GM12891 (cell line): ENCODE measurements around the gene JAG1.

Experiments used
- DNase-seq: peaks from one replicate; pipeline ENCODE4 v3.0.0; 2011; ENCODE audit warnings: low spot score; ENCODE audit not compliant: insufficient read length
- FAIRE-seq: peaks from 2 replicates; lab custom pipeline; 2011; peaks lifted over from hg19 to GRCh38; lab: Jason Lieb, UNC
- PAX5 ChIP-seq: IDR thresholded peaks from 2 replicates; pipeline ENCODE4 v1.6.1; 2011; ENCODE audit warnings: low read length, moderate library complexity, mild to moderate bottlenecking; ENCODE audit not compliant: insufficient read depth, severe bottlenecking
- POLR2A ChIP-seq: IDR thresholded peaks from 2 replicates; pipeline ENCODE4 v1.6.1; 2011; ENCODE audit warnings: low read depth, low read length, control low read depth
- POLR2AphosphoS5 ChIP-seq: IDR thresholded peaks from 2 replicates; pipeline ENCODE4 v1.6.1; 2011; ENCODE audit warnings: low read depth, low read length, control low read depth
- POU2F2 ChIP-seq: IDR thresholded peaks from 2 replicates; pipeline ENCODE4 v1.6.1; 2011; ENCODE audit warnings: low read depth, mild to moderate bottlenecking, control low read depth, low read length, moderate library complexity
- SPI1 ChIP-seq: IDR thresholded peaks from 2 replicates; pipeline ENCODE4 v1.6.1; 2011; ENCODE audit warnings: low read depth, low read length, control low read depth
- TAF1 ChIP-seq: IDR thresholded peaks from 2 replicates; pipeline ENCODE4 v1.6.1; 2011; ENCODE audit warnings: low read depth, low read length, control low read depth

JAG1 gene

GRCh38 chr20:10639737-10640556, 33.9 kb downstream of the JAG1 start:
- no peak for TF ChIP-seq SPI1
- TF ChIP-seq TAF1 = no peak
- TF ChIP-seq POU2F2 = no peak
- FAIRE-seq = no peak
- DNase-seq = no peak

GRCh38 chr20:10639077-10639736, 34.6 kb downstream of the JAG1 start:
- FAIRE-seq (no peak), DNase-seq (no peak)
- TF ChIP-seq POLR2A (no peak), SPI1 (no peak), TAF1 (no peak), POU2F2 (no peak), PAX5 (no peak), POLR2AphosphoS5 (no peak)

GRCh38 chr20:10637563-10637962, 36.2 kb downstream of the JAG1 start:
- FAIRE-seq (no peak), DNase-seq (no peak)
- TF ChIP-seq PAX5 = no peak
- no peak for TF ChIP-seq SPI1
- TF ChIP-seq POLR2AphosphoS5 = no peak
- TF ChIP-seq TAF1 = no peak
- TF ChIP-seq POU2F2 = no peak
- TF ChIP-seq POLR2A = no peak

DNA sequence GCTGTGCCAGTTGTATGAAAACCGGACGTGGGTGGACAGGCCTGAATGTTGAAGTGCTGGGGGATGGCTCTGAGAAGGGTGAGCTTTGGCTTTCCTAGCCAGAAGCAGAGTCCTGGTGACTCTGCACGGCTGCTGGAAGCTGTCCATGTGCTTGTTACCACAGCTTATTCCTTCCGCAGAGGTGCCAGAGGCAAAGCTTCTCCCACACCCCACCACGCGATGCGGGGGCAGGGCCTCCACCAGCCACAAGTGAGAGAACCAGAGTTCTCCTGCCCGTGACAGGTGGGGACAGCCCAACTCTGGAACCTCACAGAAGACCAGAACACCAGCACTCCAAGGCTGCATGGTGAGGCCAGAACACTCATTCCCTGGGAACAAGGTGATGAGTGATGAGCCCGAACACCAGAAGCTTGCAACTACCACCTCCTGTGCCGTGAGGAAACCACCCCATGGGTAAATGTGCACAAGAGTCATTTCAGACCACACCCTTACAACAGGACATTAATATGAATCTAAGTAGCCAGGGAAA, 36.7 kb downstream of the JAG1 start:
- DNase-seq (no peak), FAIRE-seq (no peak)
- TF ChIP-seq POLR2AphosphoS5 = no peak
- no peak for TF ChIP-seq TAF1
- TF ChIP-seq SPI1 = no peak
- TF ChIP-seq POU2F2 = no peak
- no peak for TF ChIP-seq PAX5
- no peak for TF ChIP-seq POLR2A

- no peak for TF ChIP-seq POLR2AphosphoS5
- no peak for TF ChIP-seq SPI1
- no peak for FAIRE-seq
- no peak for DNase-seq
Measured at GRCh38 chr20:10636326-10636818, 37.4 kb downstream of the JAG1 start.

DNA sequence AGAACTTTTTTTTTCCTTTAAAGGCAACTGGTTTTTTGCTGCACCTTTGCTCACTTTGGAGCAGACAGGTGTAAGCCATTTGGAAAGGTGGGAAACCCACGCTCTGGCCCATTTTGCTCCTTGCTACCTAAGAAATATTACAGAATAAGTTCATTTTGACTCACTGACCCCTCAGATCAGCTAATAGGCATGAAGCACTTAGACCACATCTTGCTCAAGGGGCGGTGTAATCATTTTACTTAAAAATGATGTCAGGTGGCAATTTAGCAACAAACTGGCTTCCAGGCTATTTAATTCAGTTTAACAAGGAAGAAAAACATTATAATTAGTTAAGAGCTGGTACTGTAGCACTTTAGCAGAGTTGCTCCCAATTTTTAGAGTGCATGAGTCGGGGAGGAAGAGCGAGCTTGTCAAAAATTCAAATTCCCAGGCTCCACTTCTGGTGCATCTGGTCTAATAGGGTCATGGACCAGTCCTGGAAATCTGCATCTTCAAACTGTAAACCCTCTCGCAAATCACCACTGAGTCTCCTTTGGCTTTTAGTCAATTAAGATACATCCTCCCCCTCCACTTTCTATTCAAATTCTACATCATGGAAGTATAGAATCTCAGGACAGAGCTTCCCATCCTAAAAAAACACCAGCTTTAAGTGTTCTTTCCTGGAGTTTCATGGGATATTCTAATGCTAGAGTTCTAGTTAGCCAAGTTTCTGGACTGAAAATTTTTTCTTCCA, 38.2 kb downstream of the JAG1 start:
- TF ChIP-seq PAX5 (no peak), SPI1 (no peak), POLR2A (no peak)
- FAIRE-seq = no peak
- no peak for DNase-seq

- TF ChIP-seq POU2F2 = no peak
- TF ChIP-seq PAX5 = no peak
- TF ChIP-seq TAF1 = no peak
- TF ChIP-seq POLR2AphosphoS5 = no peak
- no peak for TF ChIP-seq SPI1
- no peak for TF ChIP-seq POLR2A
- DNase-seq = no peak
- FAIRE-seq = no peak
Measured at GRCh38 chr20:10634683-10635411, 39.0 kb downstream of the JAG1 start.

- DNase-seq (no peak), FAIRE-seq (no peak)
- TF ChIP-seq TAF1 (no peak), POU2F2 (no peak), POLR2A (no peak), PAX5 (no peak), POLR2AphosphoS5 (no peak), SPI1 (no peak)
Measured at GRCh38 chr20:10634211-10634610, 39.6 kb downstream of the JAG1 start.

DNA sequence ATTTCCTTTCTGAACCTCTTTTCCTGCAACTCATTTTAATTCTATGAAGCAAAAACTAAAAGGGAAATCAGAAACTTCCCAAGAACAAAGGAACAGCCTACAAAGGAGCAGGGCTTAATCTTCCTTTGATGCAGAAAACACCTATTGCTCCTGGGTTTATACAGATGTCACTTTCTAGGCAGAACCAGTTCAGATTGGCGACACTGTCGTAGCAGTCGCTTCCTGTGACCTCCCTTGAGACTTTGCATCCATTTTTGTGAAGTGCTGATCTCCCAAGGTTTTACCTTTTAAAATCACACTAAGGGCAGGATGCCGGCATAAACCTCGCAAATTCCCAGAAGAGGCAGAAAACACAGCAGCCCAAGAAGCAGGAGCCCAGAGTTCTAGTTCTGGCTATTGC, 40.1 kb downstream of the JAG1 start:
- TF ChIP-seq TAF1 (no peak), PAX5 (no peak), POU2F2 (no peak), POLR2AphosphoS5 (no peak), POLR2A (no peak), SPI1 (no peak)
- DNase-seq = no peak
- FAIRE-seq = no peak
